ENCODE data around the gene CAPZA2.
"Not testable (repeated sequence)": the region's sequence is repeated elsewhere in the genome, so short reads cannot be mapped to it uniquely, and the experiment has no call there.

Gene CAPZA2

GRCh38 chr7:116862234-116862950 lies at the start of gene CAPZA2:
TSS of gene CAPZA2 (plus strand) at chr7:116862587. CDS start at chr7:116862612, 25 bp downstream.
- H3K27ac ChIP-seq: peak within 1 kb of the TSS; percentile 90
- TF ChIP-seq ZFX (IDR thresholded peaks at IDR 0.05; ENCODE audit: borderline replicate concordance) (no peak), CTCF (IDR thresholded peaks at IDR 0.05) (peak; percentile 34)

GRCh38 chr7:116812860-116813259 lies 49.5 kb upstream of the CAPZA2 start:
- no peak overlapping the region for H3K27ac ChIP-seq
- TF ChIP-seq CTCF (IDR thresholded peaks at IDR 0.05) (no peak), ZFX (IDR thresholded peaks at IDR 0.05; ENCODE audit: borderline replicate concordance) (no peak)

- not testable (repeated sequence) for H3K27ac ChIP-seq
Observed at GRCh38 chr7:116813371-116813770, 49.0 kb upstream of the CAPZA2 start.

DNA sequence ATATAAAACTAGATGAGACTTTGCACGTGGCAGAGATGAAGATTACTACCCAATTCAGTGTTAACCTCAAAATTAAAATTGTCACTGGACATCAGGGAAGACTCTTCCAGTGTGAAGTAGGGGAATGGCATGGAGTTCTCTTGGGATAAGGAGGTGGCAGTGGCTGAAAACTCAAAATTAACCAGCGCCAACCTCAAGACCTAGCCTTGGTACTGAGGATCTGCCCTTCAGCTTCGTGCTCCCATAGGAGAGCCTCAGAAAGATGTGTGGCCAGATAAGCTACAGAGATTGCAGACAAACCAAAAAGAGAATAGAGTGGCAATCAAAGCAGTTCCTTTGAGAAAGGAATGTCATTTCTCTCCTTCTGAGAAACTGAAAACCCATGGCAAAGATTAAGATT lies 47.3 kb upstream of the CAPZA2 start:
- TF ChIP-seq CTCF (IDR thresholded peaks at IDR 0.05) (no peak), ZFX (IDR thresholded peaks at IDR 0.05; ENCODE audit: borderline replicate concordance) (no peak)
- no peak overlapping the region for H3K27ac ChIP-seq

- H3K27ac ChIP-seq: no peak overlapping the region
- no peak for TF ChIP-seq CTCF (IDR thresholded peaks at IDR 0.05)
- no peak for TF ChIP-seq ZFX (IDR thresholded peaks at IDR 0.05; ENCODE audit: borderline replicate concordance)
Observed at GRCh38 chr7:116820149-116820548, 42.2 kb upstream of the CAPZA2 start.

DNA sequence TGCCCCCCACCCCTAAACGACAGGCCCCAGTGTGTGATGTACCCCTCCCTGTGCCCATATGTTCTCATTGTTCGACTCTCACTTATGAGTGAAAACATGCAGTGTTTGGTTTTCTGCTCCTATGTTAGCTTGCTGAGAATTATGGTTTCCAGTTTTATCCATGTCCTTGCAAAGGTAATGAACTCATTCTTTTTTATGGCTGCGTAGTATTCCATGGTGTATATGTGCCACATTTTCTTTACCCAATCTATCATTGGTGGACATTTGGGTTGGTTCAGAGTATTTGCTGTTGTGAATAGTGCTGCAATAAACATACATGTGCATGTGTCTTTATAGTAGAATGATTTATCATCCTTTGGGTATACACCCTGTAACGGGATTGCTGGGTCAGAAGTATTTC lies 40.7 kb upstream of the CAPZA2 start:
- H3K27ac ChIP-seq: not testable (repeated sequence)

- no peak for TF ChIP-seq CTCF (IDR thresholded peaks at IDR 0.05)
- TF ChIP-seq ZFX (IDR thresholded peaks at IDR 0.05; ENCODE audit: borderline replicate concordance): no peak
- no peak overlapping the region for H3K27ac ChIP-seq
Observed at GRCh38 chr7:116824449-116824848, 37.9 kb upstream of the CAPZA2 start.

- no peak overlapping the region for H3K27ac ChIP-seq
- TF ChIP-seq CTCF (IDR thresholded peaks at IDR 0.05): no peak
- no peak for TF ChIP-seq ZFX (IDR thresholded peaks at IDR 0.05; ENCODE audit: borderline replicate concordance)
Observed at GRCh38 chr7:116828281-116828680, 34.1 kb upstream of the CAPZA2 start.

Data from 22Rv1 (cell line).